Activated effector memory CD4-positive, alpha-beta T cell treated with anti-CD3 and anti-CD28 coated beads, Interleukin-2, amount 50 U/mL, for 16 hours (primary cell): ENCODE measurements around the gene DENND1B.

ENCODE experiments used
- DNase-seq: peaks from one replicate; pipeline ENCODE4 v3.0.0-alpha.2; 2020

The DENND1B gene

GRCh38 chr1:197462539-197462938 is 312.7 kb downstream of the DENND1B start:
- DNase-seq = no peak
